ENCODE measurements around the gene TSC1. TPM values are rescaled to one million over a fixed set of nuclear protein-coding genes. Genes with fewer than 3 reads are reported as not detected.

The TSC1 gene
- total and polyA plus RNA-seq, 2 donors, result 15.1 to 18.7 TPM

Other genes with a start within 250 kb of the TSC1 start
- 1.8 TPM for gene AK8, start 66.3 kb downstream of the TSC1 start, total RNA-seq
- gene AK8, start 66.3 kb downstream of the TSC1 start, polyA plus RNA-seq, result 2.3 TPM
- gene SPACA9, start 65.7 kb downstream of the TSC1 start, total RNA-seq, result 4.6 TPM
- 5.8 TPM for gene SPACA9, start 65.7 kb downstream of the TSC1 start, polyA plus RNA-seq
- 0.61 TPM for gene GFI1B, start 34.1 kb upstream of the TSC1 start, total RNA-seq
- 0.34 TPM for gene GFI1B, start 34.1 kb upstream of the TSC1 start, polyA plus RNA-seq
- 64.0 TPM for gene GTF3C5, start 86.4 kb upstream of the TSC1 start, total RNA-seq
- 85.7 TPM for gene GTF3C5, start 86.4 kb upstream of the TSC1 start, polyA plus RNA-seq
- gene CEL, start 117.4 kb upstream of the TSC1 start, total RNA-seq, result 0.76 TPM
- gene CEL, start 117.4 kb upstream of the TSC1 start, polyA plus RNA-seq, result 3.2 TPM
- gene RALGDS, start 176.6 kb upstream of the TSC1 start, total RNA-seq, result 25.9 TPM
- 42.1 TPM for gene RALGDS, start 176.6 kb upstream of the TSC1 start, polyA plus RNA-seq
- 3.0 TPM for gene GBGT1, start 219.3 kb upstream of the TSC1 start, total RNA-seq
- 5.3 TPM for gene GBGT1, start 219.3 kb upstream of the TSC1 start, polyA plus RNA-seq